ENCODE data around the gene KCTD3. TPM values are rescaled to one million over a fixed set of nuclear protein-coding genes. Genes with fewer than 3 reads are reported as not detected.

Gene KCTD3
- total RNA-seq, 1 experiment from 2014 or later: 53.6 TPM

- no peaks in the 10 kb centered on the region for H3K79me2 ChIP-seq (ENCODE audit: low read depth)
- no peaks in the 10 kb centered on the region for H4K20me1 ChIP-seq (ENCODE audit: insufficient read depth)
- no TSS peak for BruUV-seq (replicated peaks)
- ChIA-PET CTCF (no interaction called here), POLR2A (ENCODE audit: unreplicated experiment) (no interaction called here)
- no peaks in the 10 kb centered on the region for H3K4me1 ChIP-seq (replicated peaks; ENCODE audit: insufficient read depth)
- TF ChIP-seq, protein P1, sequence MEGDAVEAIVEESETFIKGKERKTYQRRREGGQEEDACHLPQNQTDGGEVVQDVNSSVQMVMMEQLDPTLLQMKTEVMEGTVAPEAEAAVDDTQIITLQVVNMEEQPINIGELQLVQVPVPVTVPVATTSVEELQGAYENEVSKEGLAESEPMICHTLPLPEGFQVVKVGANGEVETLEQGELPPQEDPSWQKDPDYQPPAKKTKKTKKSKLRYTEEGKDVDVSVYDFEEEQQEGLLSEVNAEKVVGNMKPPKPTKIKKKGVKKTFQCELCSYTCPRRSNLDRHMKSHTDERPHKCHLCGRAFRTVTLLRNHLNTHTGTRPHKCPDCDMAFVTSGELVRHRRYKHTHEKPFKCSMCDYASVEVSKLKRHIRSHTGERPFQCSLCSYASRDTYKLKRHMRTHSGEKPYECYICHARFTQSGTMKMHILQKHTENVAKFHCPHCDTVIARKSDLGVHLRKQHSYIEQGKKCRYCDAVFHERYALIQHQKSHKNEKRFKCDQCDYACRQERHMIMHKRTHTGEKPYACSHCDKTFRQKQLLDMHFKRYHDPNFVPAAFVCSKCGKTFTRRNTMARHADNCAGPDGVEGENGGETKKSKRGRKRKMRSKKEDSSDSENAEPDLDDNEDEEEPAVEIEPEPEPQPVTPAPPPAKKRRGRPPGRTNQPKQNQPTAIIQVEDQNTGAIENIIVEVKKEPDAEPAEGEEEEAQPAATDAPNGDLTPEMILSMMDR (conservative IDR thresholded peaks at IDR 0.05): no peak
- TF ChIP-seq EZH2 (IDR thresholded peaks at IDR 0.05; ENCODE audit: low read depth): no peak
- intact Hi-C loops (cut with micrococcal nuclease; ENCODE audit: unreplicated experiment): no loop called here
- H3K4me2 ChIP-seq: no peak overlapping the region
- H3K27ac ChIP-seq: no peak overlapping the region
- no peaks in the 10 kb centered on the region for H3K27me3 ChIP-seq (ENCODE audit: insufficient read depth, low read depth)
- H3K4me3 ChIP-seq: no peak overlapping the region
- no peaks in the 10 kb centered on the region; the same call in 1 of the 2 replicates for H3K9me2 ChIP-seq (ENCODE audit: insufficient read depth)
- DNase-seq: no peak
- no peaks in the 10 kb centered on the region for H3K36me3 ChIP-seq (ENCODE audit: low read depth)
- H3K9me3 ChIP-seq (ENCODE audit: insufficient read depth, low read depth): no peaks in the 10 kb centered on the region
- peak overlapping the region; percentile 52 for H2AFZ ChIP-seq
- H3F3A ChIP-seq (ENCODE audit: insufficient read depth, low read depth): no peaks in the 10 kb centered on the region
Observed at GRCh38 chr1:215643592-215644321, 76.7 kb downstream of the KCTD3 start.

DNA sequence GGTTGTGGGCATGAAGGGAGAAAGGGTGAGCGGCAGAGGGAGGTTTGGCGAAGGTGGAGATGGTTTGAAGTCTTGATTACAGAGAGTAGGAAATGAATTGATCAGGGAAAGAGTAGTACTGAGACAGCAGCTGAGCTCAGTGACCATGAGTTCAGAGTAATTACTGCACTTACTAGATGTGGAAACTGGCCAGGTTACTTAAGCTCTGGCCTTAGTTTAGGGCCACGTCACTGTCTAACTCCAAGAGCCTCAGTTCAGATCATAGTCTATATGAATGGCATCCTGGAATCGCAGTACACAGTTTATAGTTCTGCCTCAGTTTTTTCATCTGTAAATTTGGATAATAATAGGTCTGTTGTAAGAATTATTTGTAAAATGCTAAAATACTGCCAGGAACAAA, 78.1 kb downstream of the KCTD3 start:
- Histone ChIP-seq H3K9me3 (ENCODE audit: insufficient read depth, low read depth) (no peaks in the 10 kb centered on the region), H3K36me3 (ENCODE audit: low read depth) (no peaks in the 10 kb centered on the region), H2AFZ (no peak overlapping the region), H3K27me3 (ENCODE audit: insufficient read depth, low read depth) (no peaks in the 10 kb centered on the region), H3K27ac (no peak overlapping the region), H4K20me1 (ENCODE audit: insufficient read depth) (no peaks in the 10 kb centered on the region), H3K4me3 (no peak overlapping the region), H3K9me2 (ENCODE audit: insufficient read depth) (no peaks in the 10 kb centered on the region; the same call in 1 of the 2 replicates), H3K79me2 (ENCODE audit: low read depth) (no peaks in the 10 kb centered on the region), H3K4me2 (no peak overlapping the region), H3F3A (ENCODE audit: insufficient read depth, low read depth) (no peaks in the 10 kb centered on the region), H3K4me1 (replicated peaks; ENCODE audit: insufficient read depth) (no peaks in the 10 kb centered on the region)
- ChIA-PET CTCF (no interaction called here), POLR2A (ENCODE audit: unreplicated experiment) (interaction anchor here (0.7 kb wide), 1 partner anchor 107 kb away, joined by 5 read pairs; no protein-coding TSS in a partner anchor)
- no TSS peak for BruUV-seq (replicated peaks)
- TF ChIP-seq, protein P1 (conservative IDR thresholded peaks at IDR 0.05): no peak
- no peak for TF ChIP-seq EZH2 (IDR thresholded peaks at IDR 0.05; ENCODE audit: low read depth)
- intact Hi-C loops (cut with micrococcal nuclease; ENCODE audit: unreplicated experiment): no loop called here
- DNase-seq: no peak

DNA sequence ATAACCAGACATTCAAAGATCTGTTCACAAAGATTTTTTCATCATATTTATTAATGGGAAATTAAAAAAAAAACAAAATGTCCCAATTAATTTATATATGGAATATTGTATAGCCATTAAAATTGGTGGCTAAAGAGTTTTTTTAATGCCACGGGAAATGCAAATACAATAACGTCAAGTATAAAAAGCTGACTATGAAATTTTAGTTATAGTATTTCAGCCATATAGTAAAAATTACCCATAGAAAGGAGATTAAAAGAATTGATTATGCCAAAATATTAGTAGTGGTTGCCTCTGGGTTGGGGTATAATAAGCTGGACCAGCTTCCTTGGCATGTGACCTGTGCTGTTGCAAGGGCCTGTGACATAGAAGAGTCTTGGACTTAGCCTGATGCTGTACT, 78.8 kb downstream of the KCTD3 start:
- Histone ChIP-seq H3K4me3 (no peak overlapping the region), H3K27me3 (ENCODE audit: insufficient read depth, low read depth) (no peaks in the 10 kb centered on the region), H3K36me3 (ENCODE audit: low read depth) (no peaks in the 10 kb centered on the region), H3K9me3 (ENCODE audit: insufficient read depth, low read depth) (no peaks in the 10 kb centered on the region), H4K20me1 (ENCODE audit: insufficient read depth) (no peaks in the 10 kb centered on the region), H3F3A (ENCODE audit: insufficient read depth, low read depth) (no peaks in the 10 kb centered on the region), H3K79me2 (ENCODE audit: low read depth) (no peaks in the 10 kb centered on the region), H3K9me2 (ENCODE audit: insufficient read depth) (no peaks in the 10 kb centered on the region; the same call in 1 of the 2 replicates), H3K27ac (no peak overlapping the region), H2AFZ (no peak overlapping the region), H3K4me1 (replicated peaks; ENCODE audit: insufficient read depth) (no peaks in the 10 kb centered on the region), H3K4me2 (no peak overlapping the region)
- intact Hi-C loops (cut with micrococcal nuclease; ENCODE audit: unreplicated experiment): no loop called here
- DNase-seq: no peak
- no peak for TF ChIP-seq EZH2 (IDR thresholded peaks at IDR 0.05; ENCODE audit: low read depth)
- TF ChIP-seq, protein P1 (conservative IDR thresholded peaks at IDR 0.05): no peak
- ChIA-PET POLR2A (ENCODE audit: unreplicated experiment) (interaction anchor here (0.5 to 0.7 kb wide), 2 partner anchors 19 to 107 kb away, joined by 4 to 5 read pairs; no protein-coding TSS in a partner anchor), CTCF (no interaction called here)
- BruUV-seq (replicated peaks): no TSS peak

Measured in PC-9 (cell line).